CD4-positive, alpha-beta T cell treated with Interleukin-21 for 1 hour (primary cell): Measurements from ENCODE around the gene BMPER.

Experiments used
- DNase-seq: peaks from one replicate; pipeline ENCODE4 v3.0.0-alpha.2; 2020

The BMPER gene

DNA sequence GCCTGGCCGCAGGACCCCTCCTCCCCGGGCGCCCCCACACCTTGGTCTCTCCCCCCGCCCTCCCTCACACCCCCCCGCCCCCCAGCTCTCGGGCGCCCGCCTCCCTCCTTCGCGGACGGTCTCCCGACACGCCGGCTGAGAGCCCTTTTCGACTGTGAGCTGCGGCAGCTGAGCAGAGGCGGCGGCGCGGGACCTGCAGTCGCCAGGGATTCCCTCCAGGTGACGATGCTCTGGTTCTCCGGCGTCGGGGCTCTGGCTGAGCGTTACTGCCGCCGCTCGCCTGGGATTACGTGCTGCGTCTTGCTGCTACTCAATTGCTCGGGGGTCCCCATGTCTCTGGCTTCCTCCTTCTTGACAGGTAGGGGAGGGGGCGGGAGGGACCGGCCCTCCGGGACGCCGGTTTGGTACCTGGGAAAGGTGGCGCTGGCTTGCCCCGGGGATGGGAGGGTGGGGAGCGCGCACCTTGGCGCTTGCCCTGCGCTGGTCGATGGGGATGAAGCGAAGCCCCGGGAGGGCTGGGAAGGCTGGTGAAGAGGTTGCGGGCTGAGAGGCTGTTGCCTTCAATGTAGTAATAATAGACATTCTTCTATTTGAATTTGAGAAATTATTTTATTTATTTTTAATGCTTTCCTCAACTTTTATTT lies at the start of gene BMPER:
Gene BMPER, plus strand, starts transcription at position 151 of the 644 bp plus-strand sequence. Its CDS starts 75 bp downstream, at position 226.
- no peak for DNase-seq

DNA sequence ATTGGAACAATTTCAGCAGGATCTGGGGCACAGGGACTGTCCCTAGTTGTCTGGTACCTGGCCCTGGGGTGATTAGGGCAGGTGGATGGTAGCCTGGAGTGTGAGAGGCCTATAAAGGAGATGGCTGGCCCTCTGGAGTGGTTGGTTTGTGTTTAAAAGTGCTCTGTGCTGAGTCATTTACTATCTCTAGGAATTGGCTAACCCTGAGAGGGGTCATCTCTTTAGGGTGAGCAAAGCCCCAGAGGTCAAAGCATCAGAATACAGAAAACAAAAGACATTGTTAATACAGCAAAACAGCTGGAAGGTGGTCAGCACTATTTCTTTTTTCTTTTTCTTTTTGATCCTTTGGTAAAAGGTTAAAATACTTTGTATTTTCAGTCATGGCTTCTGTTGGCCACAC lies 43.4 kb upstream of the BMPER start:
- no peak for DNase-seq

DNA sequence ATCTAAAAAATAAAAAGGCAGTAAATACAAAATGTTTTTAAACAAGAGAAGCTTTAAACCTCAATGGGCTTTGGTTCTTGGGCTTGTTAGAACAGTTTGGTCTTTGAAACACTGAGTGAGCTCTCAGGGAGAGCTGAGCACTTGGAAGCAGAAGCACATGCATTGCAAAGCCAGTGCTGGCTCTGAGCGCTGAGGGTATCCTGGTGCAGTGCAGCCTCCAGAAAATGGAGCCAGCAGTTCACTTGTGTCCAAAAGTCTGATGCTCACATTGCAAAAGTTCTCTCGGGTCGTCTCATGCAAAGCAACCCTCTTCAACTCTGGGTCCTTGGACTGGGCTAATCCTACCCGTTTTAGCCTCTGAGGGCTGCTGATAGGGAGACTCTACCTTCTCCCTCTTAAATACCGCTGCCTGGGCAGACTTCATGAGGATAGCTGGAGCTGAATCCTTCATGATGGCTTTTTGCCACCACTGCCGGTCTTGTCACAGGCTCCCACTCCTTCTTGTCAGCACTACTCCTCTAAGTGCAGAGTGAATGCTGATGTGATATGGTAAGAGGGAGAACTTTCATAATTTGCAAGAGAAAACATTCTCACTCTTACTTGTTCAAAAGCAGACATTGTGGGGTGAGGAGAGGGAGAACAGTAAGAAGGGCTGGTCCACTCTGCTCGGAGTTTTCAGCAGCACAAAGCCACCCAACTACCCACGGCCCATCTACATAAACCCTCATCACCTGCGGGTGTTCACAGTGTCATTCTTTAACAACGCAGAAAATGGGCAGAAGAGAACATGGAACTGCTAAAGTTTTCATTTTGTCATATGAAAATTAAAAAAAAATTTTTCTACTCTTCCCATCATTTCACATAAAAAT lies 42.2 kb upstream of the BMPER start:
- DNase-seq: no peak

DNA sequence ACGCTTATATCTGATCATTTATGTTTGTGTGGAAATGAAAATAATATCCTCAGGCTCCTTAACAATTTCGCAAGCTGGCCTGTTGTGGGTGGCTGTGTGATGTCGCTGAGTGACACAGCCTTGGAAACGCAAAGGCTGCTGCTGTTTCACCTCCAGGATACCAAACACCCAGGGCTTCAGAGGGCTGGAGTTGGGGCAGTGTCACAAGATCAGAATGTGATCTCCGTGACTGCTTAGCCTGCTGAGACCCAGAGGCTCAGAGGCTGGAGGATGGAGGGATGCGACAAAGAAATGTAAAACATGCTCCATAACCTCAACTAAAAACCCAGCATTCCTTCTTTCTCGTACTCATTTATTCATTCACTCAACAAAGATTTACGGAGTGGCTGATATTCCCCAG lies 37.2 kb upstream of the BMPER start:
- DNase-seq: no peak

DNA sequence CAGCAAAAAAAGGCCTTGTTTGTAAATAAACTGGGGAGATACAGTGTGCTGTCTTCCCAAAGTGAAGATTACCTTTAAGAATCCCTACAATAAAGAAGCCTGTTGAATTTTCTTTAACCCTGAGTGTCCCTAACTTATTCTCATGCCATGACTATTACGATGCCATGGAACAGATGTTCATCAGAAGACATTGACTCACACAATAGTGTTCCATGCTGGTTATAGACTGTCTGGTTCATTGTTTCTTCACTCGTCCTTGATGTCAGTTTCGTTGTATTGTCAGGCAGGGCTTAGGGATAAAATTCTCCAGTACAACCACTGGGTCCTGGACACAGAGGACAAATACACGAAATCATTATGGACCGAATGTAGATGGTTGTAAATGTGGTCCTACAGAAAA lies 36.2 kb upstream of the BMPER start:
- no peak for DNase-seq

DNA sequence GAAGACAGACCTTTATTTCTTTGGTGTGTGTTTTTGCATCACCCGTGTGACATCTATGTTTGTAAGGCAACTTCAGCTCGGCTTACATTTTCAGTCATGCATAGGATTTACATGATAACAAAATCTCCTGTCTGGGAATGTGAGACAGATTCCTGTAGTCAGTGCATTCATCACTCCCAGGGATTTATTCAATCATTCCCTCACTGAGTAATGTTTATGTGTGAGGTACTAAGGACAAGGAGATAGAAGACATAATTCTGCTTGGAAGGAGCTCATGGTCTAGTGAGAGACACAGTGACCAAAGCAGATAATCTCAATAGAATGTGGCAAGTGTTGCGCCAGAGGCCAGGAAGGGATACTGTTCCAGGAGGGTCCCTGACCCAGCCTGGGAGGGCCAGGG lies 35.2 kb upstream of the BMPER start:
- no peak for DNase-seq

DNA sequence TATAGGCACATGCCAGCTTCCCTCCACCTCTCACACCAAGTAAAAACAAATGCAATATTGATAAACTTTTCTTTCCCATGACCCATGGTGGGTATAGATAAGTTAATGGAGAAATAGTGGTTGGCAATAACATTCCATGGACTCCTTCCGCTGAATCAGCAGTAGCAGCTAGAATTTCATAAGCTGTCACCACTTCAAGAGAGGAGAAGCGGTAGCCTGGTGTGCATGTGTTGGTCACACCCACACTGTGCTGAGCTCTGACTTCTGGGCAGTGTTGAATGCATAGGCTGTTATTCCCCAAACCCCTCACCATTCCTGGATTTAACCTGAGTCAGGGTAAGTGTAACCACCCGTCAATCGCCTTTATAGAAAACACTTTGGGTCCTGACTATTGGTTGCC lies 32.5 kb upstream of the BMPER start:
- DNase-seq: no peak

DNA sequence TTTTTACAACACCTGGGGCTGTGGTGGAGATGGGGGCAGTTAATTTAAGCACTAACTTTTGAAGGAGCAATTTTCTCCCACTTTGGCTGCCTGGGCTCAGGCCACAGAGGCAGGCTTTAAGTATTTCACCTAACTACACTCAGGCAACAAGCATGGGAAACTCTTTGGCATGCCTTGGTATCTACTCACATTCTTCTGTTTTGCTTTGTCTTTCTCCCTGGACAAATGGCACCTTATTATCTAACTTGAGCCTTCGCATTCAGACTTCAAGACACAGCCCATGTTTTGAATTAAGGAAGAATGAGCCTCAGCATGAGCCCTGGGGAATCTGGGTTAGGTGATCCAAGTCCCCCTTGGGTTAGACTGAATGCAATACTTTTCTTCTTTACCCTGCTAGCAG lies 31.8 kb upstream of the BMPER start:
- DNase-seq: no peak

DNA sequence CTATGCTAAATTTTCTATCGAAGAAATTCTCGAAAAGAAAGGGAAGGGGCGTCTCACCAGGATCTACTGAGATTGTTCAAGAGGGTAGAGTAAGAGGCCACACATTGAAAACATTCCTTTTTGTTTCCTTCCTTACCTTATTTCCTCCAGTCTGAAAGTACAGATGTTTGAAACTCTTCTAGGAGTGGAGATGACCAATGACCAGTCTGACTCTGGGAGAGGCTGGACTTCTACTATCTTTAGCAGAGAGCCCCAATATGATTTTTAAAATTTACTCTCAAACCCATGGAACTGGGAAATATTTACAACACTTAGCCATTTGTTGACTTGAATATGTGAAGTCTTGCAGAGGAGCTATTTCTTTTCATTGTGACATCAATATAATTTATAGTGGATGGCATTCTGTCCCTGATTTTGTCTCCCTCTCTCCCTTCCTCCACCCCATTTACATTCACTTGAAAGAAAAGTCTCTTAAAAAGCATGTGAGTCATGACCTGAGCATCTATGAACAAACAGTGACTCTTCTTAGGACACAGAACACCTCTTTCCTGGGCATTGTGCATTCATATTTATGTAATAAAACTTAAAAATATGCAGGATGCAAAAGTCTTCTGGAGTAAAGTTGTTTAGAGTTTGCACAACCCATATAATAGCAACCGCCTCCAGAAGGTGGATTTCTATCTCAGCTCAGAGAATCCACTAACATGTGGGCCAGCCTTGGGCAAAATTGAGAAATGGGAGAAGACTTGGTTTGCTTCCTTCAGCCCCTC lies 31.2 kb upstream of the BMPER start:
- DNase-seq: no peak

DNA sequence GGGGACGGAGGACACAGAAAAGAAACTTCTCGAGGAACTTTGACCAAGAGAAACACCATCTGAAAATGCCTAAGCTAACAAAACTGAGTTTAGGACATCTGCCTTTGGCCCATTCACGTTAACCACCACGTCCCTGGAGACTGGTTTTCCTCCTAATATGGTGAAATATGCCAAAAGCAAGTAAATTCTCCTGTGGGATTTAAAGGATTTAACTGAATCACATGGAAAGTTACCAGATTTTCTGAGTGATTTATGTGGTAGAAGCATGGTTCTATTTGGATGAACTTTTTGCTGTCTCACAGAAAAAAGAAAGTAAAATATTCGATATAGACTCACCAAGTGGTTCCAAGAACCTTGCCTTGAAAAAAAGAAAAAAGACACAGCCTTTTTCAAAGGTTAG lies 30.4 kb upstream of the BMPER start:
- DNase-seq: no peak

DNA sequence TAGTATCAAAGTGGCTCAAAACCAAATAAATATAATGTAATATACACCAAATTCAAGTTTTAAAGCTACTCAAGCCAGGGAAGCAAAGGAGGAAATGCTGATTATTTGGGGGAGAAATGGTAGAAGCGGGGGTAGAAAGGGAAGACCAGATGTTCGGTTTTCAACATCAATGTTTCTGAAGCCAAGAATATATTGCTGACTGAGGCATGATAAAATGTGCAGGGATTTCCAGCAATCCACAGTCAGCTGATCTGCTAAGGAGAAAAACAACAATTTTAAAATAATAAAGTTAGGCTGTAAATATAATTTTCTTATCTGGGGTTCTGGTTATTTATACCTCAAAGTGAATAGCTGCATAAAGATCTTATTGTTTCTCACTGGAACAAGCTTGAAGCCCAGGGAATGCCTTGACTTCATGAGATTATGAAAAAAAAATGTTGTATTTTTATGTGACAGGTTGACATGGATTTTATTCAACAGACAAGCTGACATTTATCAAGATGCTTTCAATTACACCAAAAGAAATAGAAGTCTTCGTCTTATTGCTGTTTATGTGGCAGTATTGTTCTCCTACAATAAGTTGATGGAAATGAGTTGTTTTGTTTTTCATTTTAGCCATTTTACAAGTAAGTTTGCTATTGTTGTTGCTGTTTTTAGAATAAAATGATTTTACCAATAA lies 28.6 kb upstream of the BMPER start:
- DNase-seq: no peak

DNA sequence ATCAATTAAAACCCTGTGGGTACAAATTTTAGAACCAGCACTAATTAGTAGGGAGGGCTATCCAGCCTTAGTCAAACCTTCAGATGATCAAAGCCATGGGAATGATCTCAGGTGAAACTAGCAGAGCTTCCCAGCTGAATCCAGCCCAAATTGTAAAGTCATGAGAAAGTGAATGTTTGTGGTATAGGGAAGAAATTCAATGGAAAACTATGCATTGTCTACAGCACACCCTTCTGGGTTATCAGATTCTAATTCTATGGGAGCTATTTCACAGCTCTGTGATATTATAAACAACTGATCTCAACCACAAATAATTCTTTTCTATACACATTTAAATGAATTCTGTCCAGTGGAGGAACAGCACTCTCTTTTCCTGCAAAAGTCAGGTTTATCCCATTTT lies 24.6 kb upstream of the BMPER start:
- no peak for DNase-seq

DNA sequence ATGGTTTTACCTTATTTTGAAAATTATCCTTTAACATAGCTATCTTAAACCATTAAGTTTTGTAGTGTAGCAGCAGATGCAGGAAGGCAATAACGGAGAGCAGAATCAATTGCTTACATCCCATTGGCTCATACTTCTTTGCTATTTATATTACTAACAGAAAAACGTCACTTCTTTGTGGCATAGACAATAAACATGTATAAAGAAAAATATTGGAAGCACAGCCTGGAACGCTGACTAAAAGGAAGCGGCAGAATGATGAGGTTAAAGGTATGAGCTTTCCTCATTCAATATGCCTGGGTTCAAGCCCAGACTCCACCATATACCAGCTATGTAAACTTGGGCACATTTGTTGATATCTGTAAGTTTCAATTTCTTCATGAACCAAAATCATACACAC lies 24.0 kb upstream of the BMPER start:
- DNase-seq: no peak

DNA sequence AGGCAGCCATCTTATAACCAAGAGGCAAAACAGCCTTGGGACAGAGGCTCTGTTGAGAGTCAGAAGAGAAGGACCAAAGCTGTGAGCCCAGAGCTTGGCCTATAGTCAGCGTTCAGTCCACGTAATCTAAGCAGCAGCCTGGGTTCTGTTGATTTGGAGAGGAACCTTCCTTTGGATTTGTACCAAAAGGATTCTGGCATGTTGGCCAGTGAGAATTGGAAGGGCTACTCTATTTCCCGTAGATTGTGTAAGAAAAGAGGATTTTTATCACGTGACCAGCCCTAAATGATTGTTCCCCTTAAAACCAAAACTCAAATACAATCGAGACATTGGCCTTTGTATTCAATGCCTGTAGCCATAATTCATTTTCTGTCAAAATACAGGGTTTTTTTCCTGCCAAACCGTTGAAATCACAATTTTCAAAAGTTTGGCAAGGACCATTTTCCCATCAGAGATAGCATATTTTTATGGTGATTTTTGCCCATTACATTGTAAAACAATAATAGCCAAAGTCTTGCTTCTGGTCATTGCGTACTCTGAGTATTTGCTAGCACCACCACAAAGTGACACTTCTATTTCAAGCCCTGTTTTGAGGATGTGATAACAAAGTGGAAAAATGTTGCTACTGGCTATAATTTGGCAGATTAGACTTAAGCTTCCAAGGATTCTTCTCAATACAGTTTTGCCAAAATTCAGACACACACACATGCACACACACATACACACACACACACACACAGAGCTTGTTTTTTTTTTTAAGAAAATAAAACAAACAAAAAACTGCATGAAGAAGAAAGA lies 23.1 kb upstream of the BMPER start:
- no peak for DNase-seq

DNA sequence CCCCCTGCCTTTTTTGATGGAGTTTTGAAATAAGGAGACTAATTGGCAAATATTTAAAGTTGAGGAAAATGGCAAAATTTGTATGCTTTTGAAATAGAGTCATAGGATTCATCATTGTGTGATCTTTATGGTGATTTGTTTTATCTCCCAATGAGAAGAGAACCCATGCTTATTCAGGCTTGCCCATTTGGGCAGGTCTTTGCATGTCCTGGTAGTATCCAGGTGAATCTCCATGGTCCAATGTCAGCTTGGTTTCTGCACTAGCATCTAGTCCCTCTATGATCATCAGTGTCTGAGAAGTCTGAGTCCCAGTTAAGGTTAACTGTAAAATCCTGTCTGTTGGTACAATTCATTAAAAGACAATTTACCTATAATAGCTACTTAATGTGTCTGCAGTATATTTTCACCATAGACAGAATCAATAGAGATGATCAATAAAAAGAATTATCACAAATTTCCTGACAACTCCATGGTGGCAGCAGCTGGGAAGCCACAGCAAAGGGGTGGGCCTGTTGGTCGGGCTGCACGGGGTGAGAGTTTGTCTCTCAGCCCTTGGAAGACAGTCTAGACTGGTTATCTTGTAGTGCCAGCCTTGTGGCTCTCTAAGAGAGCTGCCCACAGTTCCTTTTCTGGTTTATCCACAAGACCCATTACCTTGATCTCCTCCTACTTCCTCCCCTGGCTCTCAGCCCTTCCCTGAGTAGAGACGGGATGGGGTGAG lies 22.2 kb upstream of the BMPER start:
- DNase-seq: no peak

DNA sequence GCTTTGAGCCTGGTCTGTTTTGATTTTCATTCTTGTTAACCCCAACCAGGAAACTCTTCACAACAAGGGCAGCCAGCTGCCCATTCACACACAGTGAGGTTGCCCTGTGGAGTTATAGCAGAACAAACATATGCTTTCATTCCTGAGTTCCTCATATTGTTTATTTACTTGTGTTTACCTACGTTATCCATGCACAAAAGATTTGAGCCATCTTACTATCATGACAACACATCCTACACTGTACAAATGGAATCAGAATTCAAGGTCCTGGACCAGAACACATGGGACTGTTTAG lies 21.7 kb upstream of the BMPER start:
- DNase-seq: no peak

DNA sequence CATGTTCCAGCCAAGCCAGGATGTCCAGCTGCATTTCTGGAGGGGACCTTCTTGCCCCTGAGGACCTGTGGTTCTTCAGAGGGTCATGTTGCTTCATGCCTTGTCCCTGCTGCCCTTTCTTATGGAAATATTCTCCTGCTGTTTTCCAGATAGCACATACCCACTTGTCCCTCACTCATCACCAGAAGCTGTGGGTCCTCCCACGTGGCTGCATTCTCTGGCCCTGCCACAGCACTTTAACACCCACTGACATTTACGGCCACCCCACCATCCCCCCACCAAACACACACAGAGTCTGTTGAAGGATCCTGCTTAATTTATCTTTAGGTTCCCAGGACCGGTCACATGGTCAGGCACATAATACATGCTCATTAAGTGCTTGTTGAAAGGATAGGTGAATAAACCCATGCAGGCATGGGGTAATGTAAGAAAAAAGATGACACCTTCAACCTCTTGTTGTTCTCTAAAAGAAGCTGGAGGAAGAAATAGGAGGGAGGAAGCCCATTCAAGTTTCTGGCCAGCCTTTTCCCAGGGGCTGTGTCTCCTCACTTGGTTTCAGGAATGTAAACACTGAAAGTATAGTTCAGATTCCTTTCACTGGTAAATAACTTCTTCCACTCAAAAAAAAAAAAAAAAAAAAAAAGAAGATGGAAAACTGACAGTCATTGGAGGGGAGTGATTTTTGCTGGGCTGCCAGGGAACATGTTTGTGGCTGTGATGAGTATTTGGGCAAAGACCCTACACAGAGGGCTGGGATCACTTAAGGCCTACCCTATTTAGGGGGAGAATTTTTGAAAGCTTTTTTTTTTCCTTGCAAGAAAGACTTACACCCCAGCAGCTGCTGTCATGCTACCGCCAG lies 19.8 kb upstream of the BMPER start:
- DNase-seq: no peak

DNA sequence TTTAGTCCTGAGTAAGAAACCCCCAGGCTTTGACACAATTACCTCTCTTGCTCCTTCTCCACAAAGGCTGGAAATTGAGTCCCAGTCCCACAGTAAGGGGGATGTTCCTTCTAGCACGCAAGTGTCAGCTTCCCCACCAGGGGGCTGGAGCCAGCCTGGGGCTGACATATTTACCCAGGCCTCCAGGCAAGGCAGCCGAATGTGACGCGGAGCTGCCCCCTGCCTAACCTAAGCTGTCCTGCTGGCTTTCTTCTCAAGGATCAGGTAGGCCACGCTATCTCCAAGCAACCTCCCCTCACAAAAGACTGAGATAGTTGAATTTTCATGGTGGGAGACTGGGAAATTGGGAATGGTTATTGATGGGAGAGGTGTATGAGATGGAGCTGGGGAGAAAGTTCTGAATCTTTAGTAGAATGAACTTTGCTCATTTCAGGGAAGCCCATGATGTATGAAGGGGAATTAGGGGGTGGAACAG lies 19.2 kb upstream of the BMPER start:
- no peak for DNase-seq

DNA sequence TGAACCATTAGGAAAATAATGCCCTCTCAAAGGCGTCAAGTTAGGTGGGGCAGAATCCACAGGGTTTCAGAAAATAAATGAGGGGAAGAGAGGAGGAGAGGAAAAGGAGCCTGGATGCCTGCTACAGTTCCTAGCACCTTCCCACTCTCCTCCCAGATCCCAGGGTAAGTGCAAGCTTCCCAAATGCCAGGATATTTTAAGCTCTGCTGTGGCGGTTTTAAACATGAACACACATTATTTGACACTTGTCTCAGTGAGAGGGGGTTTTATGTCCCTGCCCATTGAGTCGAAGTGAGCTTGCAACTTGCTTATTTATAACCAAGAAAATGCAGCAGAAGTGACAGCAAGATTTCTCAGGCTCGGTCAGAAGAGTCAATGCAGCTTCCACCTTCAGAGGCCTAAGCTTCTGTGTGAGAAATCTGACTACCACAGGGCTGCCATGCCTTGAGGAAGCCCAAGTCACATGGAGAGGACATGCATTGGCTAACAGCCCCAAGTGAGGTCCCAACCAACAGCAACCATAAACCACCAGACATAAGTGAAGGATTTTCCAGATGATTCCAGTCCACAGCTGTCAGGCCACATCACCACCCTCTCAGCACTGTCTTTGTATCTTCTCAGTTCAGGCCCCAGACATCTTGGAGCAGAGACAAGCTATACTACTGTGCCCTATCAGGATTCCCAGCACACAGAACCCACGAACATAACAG lies 17.9 kb upstream of the BMPER start:
- no peak for DNase-seq

DNA sequence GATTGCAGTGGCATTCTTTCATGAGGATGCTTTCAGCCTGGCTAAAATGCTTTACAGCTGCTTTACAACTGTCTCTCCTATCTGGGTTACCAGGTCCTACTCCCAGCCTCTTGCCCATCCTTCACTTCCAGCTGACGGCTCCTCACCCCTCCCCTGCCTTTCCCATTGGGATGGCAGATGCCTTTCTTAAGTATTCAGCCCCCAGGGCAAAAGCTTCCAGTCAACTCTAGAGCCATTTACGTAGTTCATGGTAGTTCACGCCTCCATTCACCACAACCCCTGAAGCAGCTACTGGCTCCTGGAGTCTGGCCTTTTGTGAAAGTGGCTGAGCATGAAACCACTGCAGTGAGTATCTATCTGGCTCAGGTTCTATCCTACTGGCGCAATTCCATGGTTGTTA lies 17.2 kb upstream of the BMPER start:
- no peak for DNase-seq
